NCI-H1105 treated with DMSO at 0.1 percent for 48 hours (cell line): Measurements from ENCODE around the gene PANX2.

Source experiments
- DNase-seq: peaks from one replicate; lab custom pipeline; 2025; lab: John Stamatoyannopoulos, UW

The PANX2 gene

GRCh38 chr22:50184902-50185374, 14.4 kb downstream of the PANX2 start:
- DNase-seq, result no peak

- DNase-seq, result peak; percentile 81
Measured at GRCh38 chr22:50185375-50186087, 15.0 kb downstream of the PANX2 start, which contains the start of gene TRABD. Gene TRABD, plus strand, starts transcription at chr22:50185913. Its CDS starts 7,148 bp downstream, at chr22:50193061.

GRCh38 chr22:50186181-50186714, 15.7 kb downstream of the PANX2 start:
- no peak for DNase-seq

- no peak for DNase-seq
Measured at GRCh38 chr22:50186761-50187523, 16.4 kb downstream of the PANX2 start.

- no peak for DNase-seq
Measured at GRCh38 chr22:50188356-50188755, 17.8 kb downstream of the PANX2 start.

- peak; percentile 16 for DNase-seq
Measured at GRCh38 chr22:50189184-50189848, 18.8 kb downstream of the PANX2 start.

- DNase-seq, result no peak
Measured at GRCh38 chr22:50189849-50190181, 19.3 kb downstream of the PANX2 start.

GRCh38 chr22:50190182-50190940, 19.8 kb downstream of the PANX2 start:
- DNase-seq, result peak; percentile 19

GRCh38 chr22:50190941-50191741, 20.6 kb downstream of the PANX2 start:
- DNase-seq, result no peak

GRCh38 chr22:50192436-50193204, 22.1 kb downstream of the PANX2 start:
- DNase-seq, result no peak

- no peak for DNase-seq
Measured at GRCh38 chr22:50193621-50194020, 23.1 kb downstream of the PANX2 start.

GRCh38 chr22:50194037-50194805, 23.7 kb downstream of the PANX2 start:
- no peak for DNase-seq

GRCh38 chr22:50196256-50196655, 25.7 kb downstream of the PANX2 start:
- no peak for DNase-seq

GRCh38 chr22:50197000-50197800, 26.7 kb downstream of the PANX2 start:
- no peak for DNase-seq

GRCh38 chr22:50197856-50198623, 27.5 kb downstream of the PANX2 start:
- DNase-seq, result no peak

GRCh38 chr22:50198624-50199017, 28.1 kb downstream of the PANX2 start:
- no peak for DNase-seq

- DNase-seq, result no peak
Measured at GRCh38 chr22:50199251-50199721, 28.8 kb downstream of the PANX2 start.
